Astrocyte (in vitro differentiated cells and primary cell): ENCODE results near the gene ODR4.

Experiments used
- EZH2 ChIP-seq: IDR thresholded peaks from 2 replicates; pipeline ENCODE4 v1.6.1; 2012; ENCODE audit warnings: mild to moderate bottlenecking, low read length, inconsistent platforms; ENCODE audit not compliant: insufficient read depth
- TF ChIP-seq, protein P1 (sequence below): IDR thresholded peaks from 2 replicates; pipeline ENCODE4 v1.5.1; 2011; ENCODE audit warnings: low read depth, mild to moderate bottlenecking, inconsistent platforms, low read length, moderate library complexity; ENCODE audit not compliant: insufficient read depth

DNA sequence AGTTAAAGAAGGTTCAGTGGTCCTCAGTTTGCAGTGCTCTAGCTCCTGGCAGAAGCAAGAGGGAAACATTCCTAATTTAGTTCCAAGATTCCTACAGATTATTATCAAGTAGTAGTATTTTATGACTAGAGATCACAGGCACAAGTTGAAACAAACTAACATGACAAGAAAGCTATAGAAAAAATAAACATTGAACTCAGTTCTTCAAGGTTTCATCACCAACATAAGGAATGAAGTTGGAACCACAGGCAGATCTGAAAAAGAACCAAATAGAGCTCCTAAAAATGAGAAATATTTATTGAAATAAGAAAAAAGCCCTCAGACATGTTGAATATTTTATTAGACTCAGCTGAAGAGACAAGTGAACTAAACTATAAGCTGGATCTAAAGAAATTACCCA lies 44.7 kb downstream of the ODR4 start:
- TF ChIP-seq, protein P1, sequence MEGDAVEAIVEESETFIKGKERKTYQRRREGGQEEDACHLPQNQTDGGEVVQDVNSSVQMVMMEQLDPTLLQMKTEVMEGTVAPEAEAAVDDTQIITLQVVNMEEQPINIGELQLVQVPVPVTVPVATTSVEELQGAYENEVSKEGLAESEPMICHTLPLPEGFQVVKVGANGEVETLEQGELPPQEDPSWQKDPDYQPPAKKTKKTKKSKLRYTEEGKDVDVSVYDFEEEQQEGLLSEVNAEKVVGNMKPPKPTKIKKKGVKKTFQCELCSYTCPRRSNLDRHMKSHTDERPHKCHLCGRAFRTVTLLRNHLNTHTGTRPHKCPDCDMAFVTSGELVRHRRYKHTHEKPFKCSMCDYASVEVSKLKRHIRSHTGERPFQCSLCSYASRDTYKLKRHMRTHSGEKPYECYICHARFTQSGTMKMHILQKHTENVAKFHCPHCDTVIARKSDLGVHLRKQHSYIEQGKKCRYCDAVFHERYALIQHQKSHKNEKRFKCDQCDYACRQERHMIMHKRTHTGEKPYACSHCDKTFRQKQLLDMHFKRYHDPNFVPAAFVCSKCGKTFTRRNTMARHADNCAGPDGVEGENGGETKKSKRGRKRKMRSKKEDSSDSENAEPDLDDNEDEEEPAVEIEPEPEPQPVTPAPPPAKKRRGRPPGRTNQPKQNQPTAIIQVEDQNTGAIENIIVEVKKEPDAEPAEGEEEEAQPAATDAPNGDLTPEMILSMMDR: no peak
- no peak for TF ChIP-seq EZH2
